Sciatic nerve (tissue), 2 donors: Measurements from ENCODE around the gene CARMIL3. TPM values are rescaled to one million over a fixed set of nuclear protein-coding genes. Genes with fewer than 3 reads are reported as not detected.

Experiments
- ATAC-seq: fragments of 200-7000 bp; cut with Tn5 transposase; one replicate; pipeline ENCODE4 v1.9.1; 2020; ENCODE audit warnings: mild to moderate bottlenecking, moderate library complexity
- DNase-seq: peaks from one replicate; pipeline ENCODE4 v3.0.0-alpha.2; 2020; ENCODE audit warnings: low spot score
- intact Hi-C: fragments of 100-400 bp; cut with DNase I; formaldehyde crosslinking; loops from one replicate; pipeline ENCODE4 v1.14.2; 2022
- total RNA-seq: library from RNA; stranded (reverse); fragmentation: NEBNext Ultra II Directional; extraction: Animal tissue kit (Norgen Biotek cat#: 25700); gene quantifications from one replicate; pipeline ENCODE4 v1.2.1, GENCODE V29; 2021
- donor health status: DM: no; HTN: no; CAD: no.
- donor health status: DM: no; HTN: no; CAD: no.

CARMIL3 gene
- total RNA-seq, 1 donor from 2014 or later: 0.58 TPM

DNA sequence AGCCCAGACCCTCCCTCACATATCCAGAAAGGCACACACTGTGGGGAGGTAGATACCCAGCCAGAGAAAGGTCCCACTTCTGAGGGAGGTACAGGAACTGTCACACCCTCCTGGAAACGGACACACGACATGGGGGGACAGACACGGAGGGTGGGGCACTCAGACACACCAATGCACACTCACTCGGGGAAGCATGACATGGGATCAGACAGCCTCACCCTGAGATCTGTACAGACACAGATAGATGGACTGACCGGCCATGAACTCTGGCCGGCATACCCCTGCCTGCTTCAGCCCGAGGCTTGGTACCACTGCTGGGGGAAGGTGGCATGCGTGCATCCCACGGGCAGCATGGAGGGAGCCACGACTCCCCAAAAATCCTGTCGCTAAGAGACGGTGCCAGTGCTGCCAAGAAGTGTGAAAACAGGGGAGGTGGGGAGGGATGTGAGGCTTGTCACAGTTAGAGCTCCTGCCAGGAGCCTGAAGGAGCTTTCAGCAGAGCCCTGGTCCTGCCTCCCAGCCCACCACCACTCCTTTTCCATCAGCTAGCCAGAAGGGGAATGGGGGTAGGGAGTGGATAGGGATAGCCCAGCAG, 20.1 kb downstream of the CARMIL3 start:
- intact Hi-C loops: no loop called here
- ATAC-seq: no peak
- DNase-seq: no peak

DNA sequence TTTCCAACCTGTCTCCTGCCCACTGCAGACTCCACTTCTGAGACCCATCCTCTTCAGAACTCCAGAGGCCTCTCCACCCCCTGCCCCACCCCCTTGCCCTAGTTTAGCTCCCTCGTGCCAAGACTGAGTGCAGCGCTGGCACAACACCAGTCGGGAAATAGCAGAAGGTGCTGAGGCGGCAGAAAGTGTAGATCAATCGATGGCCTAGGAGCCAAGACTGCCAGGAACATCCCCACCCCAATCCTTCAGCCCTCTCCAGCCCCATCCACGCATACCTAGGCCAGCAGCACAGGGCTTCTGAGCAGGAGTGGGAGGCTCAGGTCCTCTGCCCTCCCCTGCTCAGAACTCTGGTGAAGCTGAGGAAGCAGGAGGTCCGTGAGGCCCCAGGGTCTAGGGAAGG, 20.6 kb downstream of the CARMIL3 start:
- DNase-seq (no peak), ATAC-seq (no peak)
- intact Hi-C loops: no loop called here

DNA sequence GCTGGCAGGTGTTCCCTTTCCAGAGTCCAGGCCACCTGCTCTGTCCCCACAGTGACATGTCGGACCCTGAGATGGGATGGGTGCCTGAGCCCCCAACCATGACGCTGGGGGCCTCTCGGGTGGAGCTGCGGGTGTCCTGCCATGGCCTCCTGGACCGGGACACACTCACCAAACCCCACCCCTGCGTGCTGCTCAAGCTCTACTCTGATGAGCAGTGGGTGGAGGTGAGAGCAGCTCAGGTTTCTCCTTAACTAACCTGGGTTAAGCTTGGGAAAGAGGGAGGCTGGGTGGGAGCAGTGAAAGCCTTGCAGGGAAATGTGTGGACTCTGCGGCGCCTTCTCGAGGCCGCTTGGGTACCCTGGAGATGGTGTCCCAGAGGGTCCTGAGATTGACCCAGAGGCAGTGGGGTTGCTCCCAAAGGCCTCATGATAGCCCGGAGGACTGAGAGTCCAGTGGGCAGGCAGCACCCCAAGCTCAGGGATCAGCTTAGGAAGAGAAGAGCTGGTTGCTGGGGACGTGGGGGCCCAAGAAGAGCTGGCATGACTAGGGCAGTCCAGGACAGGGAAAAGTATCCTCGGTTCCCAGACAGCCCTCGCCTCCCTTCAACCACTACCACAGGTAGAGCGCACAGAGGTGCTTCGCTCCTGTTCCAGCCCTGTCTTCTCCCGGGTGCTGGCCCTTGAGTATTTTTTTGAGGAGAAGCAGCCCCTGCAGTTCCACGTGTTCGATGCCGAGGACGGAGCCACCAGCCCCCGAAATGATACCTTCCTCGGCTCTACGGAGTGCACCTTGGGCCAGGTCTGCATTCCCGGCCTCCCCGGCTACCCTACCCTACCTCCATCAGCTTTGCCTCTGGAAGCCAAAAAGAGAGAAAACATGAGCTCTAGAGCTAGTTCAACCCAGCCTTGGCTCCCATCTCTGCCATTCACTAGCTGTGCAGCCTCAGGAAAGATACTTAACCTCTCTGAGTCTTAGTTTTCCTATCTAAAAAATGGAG, 21.4 kb downstream of the CARMIL3 start:
- DNase-seq (no peak), ATAC-seq (no peak)
- intact Hi-C loops: no loop called here

DNA sequence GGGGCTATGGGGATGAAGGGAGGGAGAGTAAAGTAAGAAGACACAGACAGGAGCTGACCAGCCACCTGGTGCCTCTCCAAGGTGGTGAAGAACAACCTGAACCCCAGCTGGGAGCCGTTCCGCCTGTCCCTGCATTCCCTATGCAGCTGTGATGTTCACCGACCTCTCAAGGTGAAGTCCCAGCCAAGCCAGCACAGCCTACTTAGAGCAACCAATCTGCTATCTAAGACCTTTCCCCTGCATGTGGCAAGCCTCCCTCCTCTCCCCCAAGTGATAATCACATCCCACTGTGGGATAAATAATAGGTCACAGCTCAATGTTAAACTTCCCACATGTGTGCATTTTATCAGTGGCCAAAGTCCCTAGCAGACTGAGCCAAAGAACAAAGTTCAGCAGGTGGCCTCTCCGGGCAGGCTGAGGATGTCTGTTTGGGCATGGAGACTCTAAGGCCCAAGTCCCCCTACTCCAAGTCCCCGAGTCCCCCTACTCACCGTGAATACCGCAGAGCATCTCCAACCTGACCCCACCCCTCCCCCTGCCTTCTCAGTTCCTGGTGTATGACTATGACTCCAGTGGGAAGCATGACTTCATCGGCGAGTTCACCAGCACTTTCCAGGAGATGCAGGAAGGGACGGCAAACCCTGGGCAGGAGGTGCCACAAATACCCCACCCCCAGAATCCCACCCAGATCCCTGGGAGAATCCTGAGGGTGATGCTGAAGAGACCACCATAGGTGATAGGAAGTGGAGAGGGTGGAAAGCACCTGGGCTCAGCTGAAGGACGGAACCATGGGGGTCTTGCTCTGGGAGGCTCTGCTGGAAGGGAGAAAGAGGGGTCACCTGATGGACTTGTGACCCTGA, 23.0 kb downstream of the CARMIL3 start:
- DNase-seq (no peak), ATAC-seq (no peak)
- intact Hi-C loops: no loop called here

DNA sequence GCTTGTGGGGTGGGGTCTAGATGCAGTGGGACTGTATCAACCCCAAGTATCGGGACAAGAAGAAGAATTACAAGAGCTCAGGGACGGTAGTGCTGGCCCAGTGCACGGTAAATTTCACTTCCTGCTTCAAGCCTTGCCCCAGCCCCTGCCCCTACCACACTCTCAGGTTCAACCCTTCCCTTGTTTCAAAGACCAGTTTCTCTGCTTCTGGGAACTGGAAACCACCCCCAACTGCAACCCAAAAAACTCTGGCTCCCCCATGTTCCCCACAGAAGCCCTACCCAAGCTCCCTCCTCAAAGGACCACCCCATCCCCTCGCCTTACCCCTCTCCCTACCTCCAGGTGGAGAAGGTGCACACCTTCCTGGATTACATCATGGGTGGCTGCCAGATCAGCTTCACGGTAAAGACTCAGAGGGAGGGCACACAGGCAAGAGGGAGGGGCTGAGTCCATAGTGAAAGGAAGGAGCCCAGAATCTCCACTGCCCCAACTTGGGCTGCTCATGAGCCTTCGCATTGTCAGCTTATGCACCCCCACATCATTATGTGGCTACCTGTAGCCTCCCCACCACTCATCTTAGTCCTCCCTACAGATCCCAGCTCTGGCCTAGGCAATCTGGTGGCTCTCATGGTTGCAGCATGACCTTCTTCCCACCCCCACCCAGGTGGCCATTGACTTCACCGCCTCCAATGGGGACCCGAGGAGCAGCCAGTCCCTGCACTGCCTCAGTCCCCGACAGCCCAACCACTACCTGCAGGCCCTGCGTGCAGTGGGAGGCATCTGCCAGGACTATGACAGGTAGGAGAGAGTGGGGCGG, 23.9 kb downstream of the CARMIL3 start:
- DNase-seq: no peak
- no peak for ATAC-seq
- intact Hi-C loops: no loop called here

DNA sequence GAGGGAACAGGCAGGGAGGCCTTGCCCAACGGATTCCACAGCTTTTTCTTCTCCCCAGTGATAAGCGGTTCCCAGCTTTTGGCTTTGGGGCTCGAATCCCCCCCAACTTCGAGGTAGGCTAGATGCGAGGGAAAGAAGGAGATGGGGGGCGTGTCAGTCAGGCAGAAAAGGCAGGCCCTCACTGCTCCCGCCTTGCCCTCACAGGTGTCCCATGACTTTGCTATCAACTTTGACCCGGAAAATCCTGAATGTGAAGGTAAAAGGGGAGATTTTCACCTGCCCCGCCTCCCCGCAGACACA, 24.4 kb downstream of the CARMIL3 start:
- ATAC-seq: no peak
- intact Hi-C loops: no loop called here
- no peak for DNase-seq

DNA sequence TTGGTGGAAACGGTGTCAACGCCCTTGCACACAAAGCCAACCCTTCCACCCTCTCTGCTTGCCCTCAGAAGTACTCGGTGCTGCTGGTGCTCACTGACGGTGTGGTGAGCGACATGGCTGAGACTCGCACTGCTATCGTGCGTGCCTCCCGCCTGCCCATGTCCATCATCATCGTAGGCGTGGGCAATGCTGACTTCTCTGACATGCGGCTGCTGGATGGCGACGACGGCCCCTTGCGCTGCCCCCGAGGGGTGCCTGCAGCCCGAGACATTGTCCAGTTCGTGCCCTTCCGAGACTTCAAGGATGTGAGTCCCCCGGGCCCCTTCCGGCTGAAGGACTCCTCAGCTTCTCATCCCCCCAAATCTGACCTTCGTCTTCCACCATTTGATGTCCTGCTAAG, 25.3 kb downstream of the CARMIL3 start:
- intact Hi-C loops: no loop called here
- ATAC-seq (no peak), DNase-seq (no peak)

DNA sequence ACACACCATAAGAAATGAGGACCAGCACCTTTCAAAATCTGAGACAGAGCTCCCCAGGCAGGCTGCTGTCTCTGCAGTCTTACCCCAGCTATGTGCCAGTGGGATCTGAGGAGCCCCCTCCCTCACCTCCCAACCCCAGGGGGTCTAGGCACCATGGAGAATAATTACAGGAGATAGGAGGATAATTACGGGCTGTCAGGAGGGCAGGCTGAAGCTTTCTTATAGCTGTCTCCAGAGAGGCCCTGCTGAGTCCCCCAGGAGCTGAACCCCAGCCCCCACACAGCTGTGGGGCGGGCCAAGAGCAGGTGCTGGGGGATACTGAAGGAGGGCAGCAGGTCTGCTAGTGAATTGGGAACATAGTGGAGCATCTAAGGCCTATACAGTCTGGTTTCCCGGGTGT, 26.3 kb downstream of the CARMIL3 start:
- intact Hi-C loops: no loop called here
- DNase-seq: no peak
- ATAC-seq: no peak

DNA sequence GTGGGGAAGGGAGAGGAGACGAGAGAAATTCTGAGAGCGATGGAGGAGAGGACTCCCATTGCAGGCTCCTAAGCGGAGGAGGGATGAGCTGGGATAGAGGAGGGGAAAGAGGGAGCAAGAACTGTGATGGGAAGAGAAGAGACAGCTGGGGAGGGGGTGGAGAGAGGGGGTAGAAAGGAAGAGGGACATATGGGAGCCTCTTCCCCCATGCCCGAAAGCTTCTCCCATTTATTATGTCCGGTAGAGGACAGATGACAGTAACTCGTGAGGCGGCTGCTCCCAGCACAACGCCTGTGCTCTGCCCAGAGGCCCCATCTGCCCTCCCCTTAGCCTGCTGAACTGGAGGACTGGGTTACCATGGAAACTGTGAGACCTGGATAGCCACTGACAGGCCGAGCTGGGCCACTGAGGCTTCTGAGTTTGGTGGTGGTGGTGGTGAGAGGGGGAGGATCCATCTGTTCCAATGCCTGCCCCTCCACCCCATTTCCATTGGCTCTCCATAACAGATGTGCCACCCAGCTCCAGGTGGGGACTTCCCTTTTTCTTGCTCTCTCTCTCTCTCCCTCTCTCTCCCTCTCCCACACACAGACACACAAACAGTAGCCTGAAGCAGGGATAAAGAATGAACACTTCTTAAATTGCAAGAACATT, 27.8 kb downstream of the CARMIL3 start:
- intact Hi-C loops: no loop called here
- no peak for DNase-seq
- ATAC-seq: no peak

DNA sequence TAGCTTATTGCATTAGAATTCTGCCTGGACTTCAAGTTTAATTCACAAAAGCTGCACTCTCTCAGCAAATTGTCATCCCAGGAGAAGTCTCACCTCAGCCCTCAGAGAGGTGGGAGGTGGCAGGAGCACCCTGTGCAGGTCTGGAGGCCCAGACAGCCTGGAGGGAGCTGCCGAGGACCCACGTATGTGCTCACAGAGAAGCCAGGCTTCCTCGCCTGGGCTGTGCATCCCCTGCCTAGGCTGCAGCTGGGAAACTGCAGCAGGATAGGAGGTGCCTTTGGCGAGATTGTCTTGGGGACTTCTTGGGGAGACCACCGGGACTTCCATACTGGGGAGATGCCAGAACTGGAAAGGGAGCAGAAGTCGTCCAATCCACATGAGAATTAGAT, 28.3 kb downstream of the CARMIL3 start:
- intact Hi-C loops: no loop called here
- ATAC-seq (no peak), DNase-seq (no peak)

DNA sequence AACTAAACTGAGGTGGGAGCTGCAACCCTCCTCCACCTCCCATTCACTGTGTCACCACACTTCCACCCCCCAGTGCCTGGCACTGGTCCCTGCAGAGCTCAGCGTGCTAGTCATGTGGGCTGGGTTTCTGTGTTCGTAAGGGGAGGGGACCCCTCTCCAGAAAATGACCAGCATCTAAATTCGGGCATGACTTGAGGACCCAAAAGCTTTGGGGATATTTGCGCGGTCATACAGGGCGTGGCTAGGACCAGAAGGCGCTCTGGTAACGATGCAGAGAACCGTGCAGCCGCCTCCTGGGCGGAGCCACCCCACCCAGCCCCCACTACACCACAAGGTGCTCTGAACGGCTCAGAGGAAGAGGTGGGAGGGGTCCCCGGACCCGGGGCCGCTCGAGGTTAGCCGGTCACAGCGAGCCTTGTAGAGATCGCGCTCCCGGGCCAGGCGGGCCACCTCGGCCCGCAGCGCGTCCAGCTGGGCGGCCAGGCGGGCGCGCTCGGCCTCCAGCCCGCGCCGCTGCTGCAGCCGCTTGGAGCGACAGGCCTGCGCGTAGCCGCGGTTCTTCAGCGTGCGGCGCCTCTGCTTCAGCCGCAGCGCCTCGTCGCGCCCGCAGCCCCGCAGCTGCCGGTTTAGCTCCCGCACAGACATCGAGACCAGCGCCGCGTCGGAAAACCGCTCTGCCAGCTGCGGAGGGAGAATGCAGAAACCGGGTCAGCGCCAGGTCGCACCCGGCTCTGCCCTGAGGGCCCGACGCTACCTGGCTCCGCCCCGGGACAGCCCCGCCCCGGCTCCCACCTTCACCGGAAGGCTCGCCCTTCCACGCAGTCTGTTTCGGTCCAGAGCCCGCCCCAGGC, 29.3 kb downstream of the CARMIL3 start:
- intact Hi-C loops: no loop called here
- peak; percentile 69 for ATAC-seq
- DNase-seq: no peak

DNA sequence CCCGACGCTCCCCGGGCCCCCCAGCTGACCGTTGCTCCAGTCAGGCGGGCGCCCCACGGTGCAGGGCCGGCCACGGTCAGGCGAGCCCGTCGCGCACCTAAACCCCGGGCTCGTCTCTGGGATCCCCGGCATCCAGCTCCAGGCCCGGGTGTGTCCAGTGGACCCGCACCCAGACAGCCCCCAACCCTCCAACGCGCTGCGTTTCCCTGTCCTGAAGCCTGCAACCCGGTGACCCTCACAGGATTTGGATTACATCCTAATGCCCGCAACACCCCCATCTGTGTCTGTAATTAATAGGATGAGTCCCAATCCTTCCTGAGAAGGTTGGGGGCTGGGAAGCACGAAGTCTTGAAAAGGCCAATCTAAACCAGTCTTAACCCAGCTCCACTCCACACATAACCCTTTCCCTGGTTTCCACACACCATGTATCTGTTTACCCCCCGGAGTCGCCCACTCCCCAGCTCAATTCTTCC, 30.0 kb downstream of the CARMIL3 start:
- no peak for ATAC-seq
- no peak for DNase-seq
- intact Hi-C loops: no loop called here

DNA sequence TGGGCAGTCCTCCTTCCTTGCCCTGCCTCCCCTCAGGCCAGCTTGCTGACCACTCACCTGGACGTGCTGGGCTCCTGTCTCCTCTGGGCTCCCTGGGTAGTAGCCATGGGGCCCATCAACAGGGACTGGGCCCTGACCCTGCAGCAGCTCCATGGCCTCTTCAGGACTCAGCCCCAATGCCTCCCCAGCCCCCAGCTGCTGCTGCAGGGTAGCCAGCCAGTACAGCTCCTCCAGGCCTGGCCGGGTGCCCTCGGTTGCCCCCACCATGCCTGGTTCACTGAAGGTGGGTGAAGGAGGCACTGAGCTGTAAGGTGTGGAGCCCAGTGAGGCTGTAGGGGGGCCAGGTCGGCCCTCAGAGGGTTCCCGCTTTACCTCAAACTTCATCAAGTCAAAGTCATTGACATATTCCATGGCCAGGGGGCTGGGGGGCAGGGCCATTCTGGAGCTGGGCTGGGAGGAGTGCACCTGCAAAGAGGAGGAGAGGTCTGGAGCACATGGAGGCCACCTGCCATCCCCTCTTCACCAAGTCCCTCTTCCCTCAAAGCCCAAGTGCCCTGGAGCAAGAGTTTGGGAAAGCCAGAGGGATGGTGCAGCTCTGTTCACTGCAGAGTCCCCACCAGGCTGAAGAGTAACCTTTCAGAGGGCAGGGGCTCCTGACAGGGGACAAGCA, 30.7 kb downstream of the CARMIL3 start:
- DNase-seq: no peak
- intact Hi-C loops: no loop called here
- no peak for ATAC-seq

DNA sequence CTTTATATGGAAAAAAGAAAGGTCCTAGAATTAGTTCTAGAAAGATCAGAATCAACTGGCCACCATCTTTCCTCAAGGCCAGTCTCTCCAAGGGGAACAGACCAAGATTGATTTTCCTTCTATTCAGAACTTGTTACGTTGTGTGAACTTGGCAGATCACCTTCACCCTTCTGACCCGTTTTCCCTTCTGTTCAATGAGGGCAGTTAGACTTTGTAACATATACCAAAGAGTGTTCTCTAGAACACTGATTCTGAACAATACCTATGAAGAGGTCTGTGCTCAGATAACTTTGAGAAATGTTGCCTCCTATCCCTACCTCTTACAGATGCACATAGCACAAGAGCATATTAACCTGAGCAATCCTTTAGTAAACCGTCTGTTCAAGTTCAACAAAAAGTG, 31.7 kb downstream of the CARMIL3 start:
- intact Hi-C loops: no loop called here
- no peak for ATAC-seq
- no peak for DNase-seq

DNA sequence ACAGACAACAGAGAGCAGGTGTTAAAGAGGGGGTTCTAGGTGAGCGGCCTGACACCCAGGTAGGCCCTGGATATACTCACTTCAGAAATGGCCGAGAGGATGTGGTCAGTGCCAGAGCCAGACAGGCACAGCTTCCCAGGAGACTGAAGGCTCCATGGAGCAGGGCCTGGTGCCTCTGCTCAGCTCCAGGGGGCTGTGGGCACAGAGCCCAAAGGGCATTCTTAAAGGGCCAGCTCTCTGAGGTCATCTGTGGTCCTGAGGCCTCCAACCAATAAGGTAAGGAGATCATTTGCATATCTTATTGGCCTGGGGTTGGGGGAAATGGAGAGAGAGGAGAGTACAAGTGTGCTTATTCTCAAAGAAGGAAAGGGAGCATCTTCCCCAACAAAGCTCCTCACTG, 32.6 kb downstream of the CARMIL3 start:
- intact Hi-C loops: no loop called here
- ATAC-seq (no peak), DNase-seq (no peak)

DNA sequence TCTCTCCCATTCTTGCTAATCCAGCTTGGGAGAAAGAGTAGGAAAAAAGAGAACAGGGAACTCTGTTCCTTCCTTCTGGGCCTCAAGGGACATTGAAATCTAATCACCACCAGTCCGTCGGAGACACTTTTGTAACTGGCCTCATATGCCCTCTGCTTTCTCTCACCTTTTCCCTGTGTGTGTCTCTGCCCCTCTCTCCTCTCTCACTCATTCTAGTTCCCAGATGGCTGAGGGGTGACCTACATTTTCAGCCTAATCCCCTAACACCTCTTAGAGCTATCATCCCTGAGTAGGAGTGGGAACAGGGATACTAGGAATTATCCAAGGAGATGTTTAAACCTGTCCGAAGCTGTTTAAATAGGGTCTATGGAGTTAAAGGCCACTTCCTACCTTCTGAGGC, 33.4 kb downstream of the CARMIL3 start:
- intact Hi-C loops: no loop called here
- DNase-seq: no peak
- ATAC-seq: no peak
